Measurements from ENCODE around the gene RAPSN. TPM values are rescaled to one million over a fixed set of nuclear protein-coding genes. Genes with fewer than 3 reads are reported as not detected.

The RAPSN gene
- polyA plus RNA-seq = not detected

DNA sequence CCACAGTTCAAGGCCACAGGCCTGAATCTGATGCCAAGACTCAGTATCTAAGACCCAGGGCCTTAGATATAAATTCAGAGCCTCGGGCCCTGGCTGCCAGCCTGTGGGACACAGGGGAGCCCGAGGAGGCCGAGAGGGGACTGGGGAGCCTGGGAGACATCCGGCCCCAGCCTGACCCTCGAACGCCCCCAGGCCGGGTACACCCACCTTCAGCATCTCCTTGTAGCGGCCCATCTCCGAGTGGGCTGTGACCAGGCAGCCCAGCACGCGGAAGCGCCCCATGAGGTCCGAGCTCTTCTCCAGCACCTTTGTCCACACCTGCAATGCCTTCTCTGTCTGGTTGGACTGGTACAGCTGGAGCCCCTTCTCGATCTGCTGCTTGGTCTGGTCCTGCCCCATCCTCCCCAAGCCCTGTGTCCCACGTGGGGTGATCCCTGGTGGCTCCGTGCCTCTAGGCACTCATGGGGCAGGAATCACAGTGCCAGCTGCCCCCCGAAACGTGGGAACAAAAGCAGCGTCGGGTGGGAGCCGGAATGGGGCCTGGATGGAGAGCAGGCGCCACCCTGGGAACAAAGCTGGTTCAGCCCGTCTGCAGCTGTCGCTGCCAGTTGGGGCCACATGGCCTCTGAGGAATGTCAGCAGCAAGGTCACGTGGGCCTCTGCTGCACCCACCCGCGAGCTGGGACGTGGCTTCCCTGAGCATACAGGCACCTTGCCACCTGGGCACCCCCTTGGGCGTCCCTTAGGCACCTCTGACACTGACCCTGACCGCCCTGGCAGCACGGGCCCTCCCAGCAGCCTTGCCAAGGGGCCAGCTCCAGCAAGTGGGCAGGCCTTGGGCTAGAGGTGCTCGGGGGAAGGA, at the start of gene RAPSN:
Gene RAPSN (minus strand): TSS at position 571 of the 862 bp plus-strand sequence. CDS start 172 bp downstream, at position 399.
- H3K4me1 Mint-ChIP-seq = no peaks in the 10 kb centered on the region
- no peak within 1 kb of the TSS for H3K4me3 Mint-ChIP-seq
- H3K27ac Mint-ChIP-seq = no peak within 1 kb of the TSS
- H3K36me3 Mint-ChIP-seq = no peaks in the 10 kb centered on the region
- no peaks in the 10 kb centered on the region for H3K9me3 Mint-ChIP-seq
- no peak for DNase-seq
- peaks cover 0 to 2% (median 1%) of the 10 kb centered on the region in 3 donors for H3K27me3 Mint-ChIP-seq (ENCODE audit: low read depth in 3 of 3)

DNA sequence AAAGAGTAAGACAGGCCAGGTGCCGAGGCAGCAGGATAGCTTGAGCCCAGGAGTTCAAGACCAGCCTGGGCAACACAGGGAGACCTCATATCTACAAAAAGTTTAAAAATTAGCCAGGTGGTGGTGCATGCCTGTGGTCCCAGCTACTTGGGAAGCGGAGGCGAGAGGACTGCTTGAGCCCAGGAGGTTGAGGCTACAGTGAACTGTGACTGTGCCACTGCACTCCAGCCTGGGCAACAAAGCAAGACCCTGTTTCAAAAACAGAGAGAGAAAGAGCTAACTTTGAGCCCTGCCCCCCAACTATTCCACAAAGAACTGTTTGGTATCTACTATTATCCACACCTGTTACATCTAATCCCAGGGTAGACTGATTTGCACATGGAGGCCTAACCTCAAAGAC, 49.2 kb upstream of the RAPSN start:
- H3K4me1 Mint-ChIP-seq = peaks cover 44 to 54% of the 10 kb centered on the region in 2 donors
- no peak overlapping the region for H3K4me3 Mint-ChIP-seq
- no peak for DNase-seq
- H3K27ac Mint-ChIP-seq = peak overlapping the region in 1 of 6 donors; percentile 67
- peaks cover 0 to 6% (median 0%) of the 10 kb centered on the region in 3 donors for H3K36me3 Mint-ChIP-seq
- peaks cover 0 to 1% (median 0%) of the 10 kb centered on the region in 3 donors for H3K27me3 Mint-ChIP-seq (ENCODE audit: low read depth in 3 of 3)
- H3K9me3 Mint-ChIP-seq = no peaks in the 10 kb centered on the region

GRCh38 chr11:47496808-47497207, 47.9 kb upstream of the RAPSN start:
- Mint-ChIP-seq H3K27me3 (ENCODE audit: low read depth in 3 of 3) (peaks cover 0 to 1% (median 0%) of the 10 kb centered on the region in 3 donors), H3K27ac (no peak overlapping the region), H3K36me3 (peaks cover 0 to 6% (median 0%) of the 10 kb centered on the region in 3 donors), H3K4me3 (no peak overlapping the region), H3K9me3 (no peaks in the 10 kb centered on the region), H3K4me1 (peaks cover 38 to 49% of the 10 kb centered on the region in 2 donors)
- DNase-seq = no peak

- Mint-ChIP-seq H3K4me1 (peaks cover 37 to 49% of the 10 kb centered on the region in 2 donors), H3K9me3 (no peaks in the 10 kb centered on the region), H3K4me3 (no peak overlapping the region), H3K27me3 (ENCODE audit: low read depth in 3 of 3) (peaks cover 0 to 1% (median 0%) of the 10 kb centered on the region in 3 donors), H3K27ac (no peak overlapping the region), H3K36me3 (peaks cover 0 to 6% (median 0%) of the 10 kb centered on the region in 3 donors)
- no peak for DNase-seq
Measured at GRCh38 chr11:47495856-47496217, 46.9 kb upstream of the RAPSN start.

DNA sequence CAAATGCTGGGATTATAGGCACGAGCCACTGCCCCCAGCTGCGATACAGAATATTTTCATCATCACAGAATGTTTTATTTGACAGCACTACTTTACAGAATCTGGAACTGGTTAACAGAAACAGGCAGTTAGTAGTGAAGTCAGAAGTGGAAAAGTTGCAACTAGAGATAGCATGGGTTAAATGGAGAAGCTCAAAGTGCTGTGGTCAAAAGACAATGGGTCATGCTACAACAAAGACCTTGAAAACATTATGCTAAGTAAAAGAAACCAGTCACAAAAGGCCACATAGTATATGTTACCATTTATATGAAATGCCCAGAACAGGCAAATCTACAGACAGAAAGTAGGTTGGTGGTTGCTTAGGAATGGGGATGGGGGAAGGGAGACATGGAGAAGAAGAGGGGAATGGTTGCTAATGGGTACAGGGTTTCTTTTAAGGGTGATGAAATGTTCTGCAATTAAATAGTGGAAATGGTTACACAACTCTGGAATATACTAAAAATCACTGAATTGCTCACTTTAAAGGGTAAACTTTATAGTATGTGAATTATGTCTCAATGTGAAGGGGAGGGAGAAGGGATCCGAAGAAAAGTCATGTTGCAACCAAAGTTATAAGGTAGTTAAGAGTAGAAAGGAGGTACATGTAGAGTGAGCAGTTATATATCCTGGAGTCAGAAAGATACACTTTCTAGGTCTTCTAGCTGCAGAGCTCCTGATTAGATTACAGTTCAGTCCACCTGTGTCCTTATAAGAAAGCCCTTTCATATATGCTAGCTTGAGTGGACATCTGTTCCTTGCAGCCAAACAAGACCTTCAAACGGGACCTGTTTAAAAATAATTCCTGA, 46.3 kb upstream of the RAPSN start:
- DNase-seq = no peak
- peaks cover 33 to 43% of the 10 kb centered on the region in 2 donors for H3K4me1 Mint-ChIP-seq
- no peak overlapping the region for H3K27ac Mint-ChIP-seq
- H3K9me3 Mint-ChIP-seq = no peaks in the 10 kb centered on the region
- no peak overlapping the region for H3K4me3 Mint-ChIP-seq
- H3K27me3 Mint-ChIP-seq (ENCODE audit: low read depth in 3 of 3) = peaks cover 0 to 1% (median 0%) of the 10 kb centered on the region in 3 donors
- peaks cover 0 to 6% (median 0%) of the 10 kb centered on the region in 3 donors for H3K36me3 Mint-ChIP-seq

GRCh38 chr11:47489395-47489755, 40.4 kb upstream of the RAPSN start:
- H3K9me3 Mint-ChIP-seq = no peaks in the 10 kb centered on the region
- H3K4me1 Mint-ChIP-seq = peaks cover 14 to 31% of the 10 kb centered on the region in 2 donors
- H3K27ac Mint-ChIP-seq = peak overlapping the region in 4 of 6 donors; percentile 18 to 55 (median 38)

GRCh38 chr11:47488674-47489394, 39.9 kb upstream of the RAPSN start:
- no peaks in the 10 kb centered on the region for H3K27me3 Mint-ChIP-seq (ENCODE audit: low read depth in 3 of 3)
- H3K4me1 Mint-ChIP-seq = peaks cover 10 to 26% of the 10 kb centered on the region in 2 donors
- no peak overlapping the region for H3K4me3 Mint-ChIP-seq
- no peak for DNase-seq
- peak overlapping the region in 3 of 6 donors; percentile 25 to 55 (median 25) for H3K27ac Mint-ChIP-seq
- no peaks in the 10 kb centered on the region for H3K9me3 Mint-ChIP-seq
- peaks cover 4 to 35% (median 18%) of the 10 kb centered on the region in 3 donors for H3K36me3 Mint-ChIP-seq

More at GRCh38 chr11:47489395-47489755, 40.4 kb upstream of the RAPSN start:
- DNase-seq = no peak
- H3K36me3 Mint-ChIP-seq = peaks cover 4 to 33% (median 15%) of the 10 kb centered on the region in 3 donors
- no peak overlapping the region for H3K4me3 Mint-ChIP-seq
- H3K27me3 Mint-ChIP-seq (ENCODE audit: low read depth in 3 of 3) = no peaks in the 10 kb centered on the region

- Mint-ChIP-seq H3K27ac (peak overlapping the region in 3 of 6 donors; percentile 0 to 25 (median 14)), H3K9me3 (no peaks in the 10 kb centered on the region), H3K27me3 (ENCODE audit: low read depth in 3 of 3) (no peaks in the 10 kb centered on the region), H3K4me3 (no peak overlapping the region), H3K4me1 (peaks cover 9 to 22% of the 10 kb centered on the region in 2 donors), H3K36me3 (peaks cover 9 to 37% (median 24%) of the 10 kb centered on the region in 3 donors)
- DNase-seq = no peak
Measured at GRCh38 chr11:47488111-47488510, 39.2 kb upstream of the RAPSN start.

DNA sequence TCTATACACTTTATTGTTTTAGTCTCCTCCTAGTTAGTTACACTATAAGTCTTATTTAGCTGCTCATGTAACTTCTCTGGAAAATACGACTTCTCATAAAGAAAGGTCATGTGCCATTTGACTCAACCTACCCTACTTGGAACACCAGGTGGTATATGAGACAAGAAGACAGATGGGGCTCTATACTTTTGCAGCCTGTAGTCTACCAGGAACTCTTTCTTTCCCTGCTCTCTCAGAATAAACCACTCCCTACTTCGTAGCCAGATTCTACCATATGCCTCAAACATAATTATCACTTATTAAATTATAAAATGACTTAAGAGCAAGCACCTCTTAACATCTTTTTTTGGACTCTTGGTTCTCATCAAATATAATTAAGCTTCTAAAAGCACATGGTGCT, 38.5 kb upstream of the RAPSN start:
- no peaks in the 10 kb centered on the region for H3K9me3 Mint-ChIP-seq
- H3K4me1 Mint-ChIP-seq = peaks cover 5 to 16% of the 10 kb centered on the region in 2 donors
- H3K4me3 Mint-ChIP-seq = no peak overlapping the region
- peaks cover 9 to 43% (median 24%) of the 10 kb centered on the region in 3 donors for H3K36me3 Mint-ChIP-seq
- peak overlapping the region in 1 of 6 donors; percentile 25 for H3K27ac Mint-ChIP-seq
- no peaks in the 10 kb centered on the region for H3K27me3 Mint-ChIP-seq (ENCODE audit: low read depth in 3 of 3)
- no peak for DNase-seq

DNA sequence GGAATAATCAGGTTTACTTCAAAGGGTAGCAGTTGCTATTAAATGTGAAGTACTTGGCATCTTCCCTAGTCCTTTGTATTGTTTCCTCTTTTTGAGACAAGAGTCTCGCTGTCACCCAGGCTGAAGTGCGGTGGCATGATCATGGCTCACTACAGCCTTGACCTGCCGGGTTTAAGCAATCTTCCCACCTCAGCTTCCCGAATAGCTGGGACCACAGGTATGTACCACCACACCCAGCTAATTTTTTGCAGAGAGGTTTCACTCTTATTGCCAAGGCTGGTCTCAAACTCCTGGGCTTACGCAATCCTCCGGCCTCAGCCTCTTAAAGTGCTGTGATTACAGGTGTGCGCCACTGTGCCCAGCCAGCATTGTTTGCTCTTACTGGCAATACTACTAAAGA, 36.2 kb upstream of the RAPSN start:
- no peak for DNase-seq
- H3K36me3 Mint-ChIP-seq = peaks cover 12 to 50% (median 34%) of the 10 kb centered on the region in 3 donors
- H3K27me3 Mint-ChIP-seq (ENCODE audit: low read depth in 3 of 3) = no peaks in the 10 kb centered on the region
- peaks cover 0 to 9% of the 10 kb centered on the region in 2 donors for H3K4me1 Mint-ChIP-seq
- no peaks in the 10 kb centered on the region for H3K9me3 Mint-ChIP-seq
- no peak overlapping the region for H3K27ac Mint-ChIP-seq
- no peak overlapping the region for H3K4me3 Mint-ChIP-seq

- DNase-seq = no peak
- H3K36me3 Mint-ChIP-seq = peaks cover 12 to 58% (median 38%) of the 10 kb centered on the region in 3 donors
- H3K4me3 Mint-ChIP-seq = no peak overlapping the region
- no peaks in the 10 kb centered on the region for H3K4me1 Mint-ChIP-seq
- H3K27ac Mint-ChIP-seq = no peak overlapping the region
- H3K27me3 Mint-ChIP-seq (ENCODE audit: low read depth in 3 of 3) = peaks cover 0 to 2% (median 1%) of the 10 kb centered on the region in 3 donors
- no peaks in the 10 kb centered on the region for H3K9me3 Mint-ChIP-seq
Measured at GRCh38 chr11:47483457-47483856, 34.5 kb upstream of the RAPSN start.

- H3K36me3 Mint-ChIP-seq = peaks cover 8 to 50% (median 38%) of the 10 kb centered on the region in 3 donors
- H3K9me3 Mint-ChIP-seq = no peaks in the 10 kb centered on the region
- H3K4me1 Mint-ChIP-seq = no peaks in the 10 kb centered on the region
- H3K27me3 Mint-ChIP-seq (ENCODE audit: low read depth in 3 of 3) = peaks cover 0 to 2% (median 1%) of the 10 kb centered on the region in 3 donors
- DNase-seq = no peak
- no peak overlapping the region for H3K4me3 Mint-ChIP-seq
- H3K27ac Mint-ChIP-seq = no peak overlapping the region
Measured at GRCh38 chr11:47480762-47481161, 31.8 kb upstream of the RAPSN start.

DNA sequence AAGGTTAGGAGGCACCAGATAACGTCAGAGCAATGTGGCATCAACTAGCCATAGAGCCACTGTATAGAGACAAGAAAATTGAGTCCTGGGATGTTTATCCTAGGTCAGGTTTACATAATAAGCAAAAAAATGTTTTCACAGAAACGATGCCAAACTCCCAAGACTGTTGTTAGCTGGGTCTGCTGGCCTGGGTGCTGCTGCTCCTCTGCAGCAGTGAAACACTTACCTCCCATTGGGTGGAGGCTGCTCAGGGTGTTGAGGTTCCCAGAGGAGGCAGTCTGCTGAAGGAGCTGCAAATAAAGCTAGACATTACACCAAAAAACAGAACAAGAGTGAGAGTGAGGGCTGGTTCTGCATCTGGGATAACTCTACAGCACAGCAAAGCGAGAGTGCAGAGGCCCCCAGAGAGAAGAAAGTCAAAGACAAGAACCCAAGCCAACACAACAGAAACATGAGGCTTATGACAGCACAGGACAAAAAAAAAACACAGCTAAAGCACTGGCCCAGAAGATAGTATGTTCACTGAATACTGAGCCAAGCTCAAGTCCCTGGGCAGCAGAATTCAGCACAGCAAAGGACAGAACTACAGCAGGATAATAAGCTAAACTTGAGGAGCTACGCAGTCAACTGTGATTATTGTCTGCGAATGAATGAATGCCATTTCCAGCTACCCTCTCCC, 29.9 kb upstream of the RAPSN start:
- no peaks in the 10 kb centered on the region for H3K4me1 Mint-ChIP-seq
- H3K9me3 Mint-ChIP-seq = no peaks in the 10 kb centered on the region
- peak overlapping the region in 4 of 6 donors; percentile 10 to 35 (median 23) for H3K27ac Mint-ChIP-seq
- peaks cover 0 to 2% (median 1%) of the 10 kb centered on the region in 3 donors for H3K27me3 Mint-ChIP-seq (ENCODE audit: low read depth in 3 of 3)
- H3K36me3 Mint-ChIP-seq = peaks cover 8 to 54% (median 36%) of the 10 kb centered on the region in 3 donors
- no peak overlapping the region for H3K4me3 Mint-ChIP-seq
- DNase-seq = no peak

Data from immature natural killer cell (primary cell).